ENCODE results near the gene RTTN.

The RTTN gene

DNA sequence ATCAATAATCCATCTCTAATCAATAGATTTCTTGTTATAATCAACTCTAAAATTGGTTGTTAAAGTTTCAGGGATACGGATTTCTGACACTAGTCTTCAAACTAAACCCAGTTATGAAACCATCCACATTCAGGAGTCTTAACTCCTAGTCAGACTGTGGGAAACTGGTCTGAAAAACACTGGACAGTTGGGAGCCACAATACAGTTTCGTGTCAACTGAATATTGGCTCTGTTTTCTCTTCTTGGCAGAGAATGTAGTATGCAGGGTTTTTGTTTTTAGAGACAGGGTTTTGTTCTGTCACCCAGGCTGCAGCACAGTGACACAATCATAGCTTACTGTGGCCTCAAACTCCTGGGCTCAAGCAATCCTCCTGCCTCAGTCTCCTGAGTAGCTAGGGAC, 123.1 kb downstream of the RTTN start:
- DNase-seq (ENCODE audit: low read depth in 2 of 2), result no peak

DNA sequence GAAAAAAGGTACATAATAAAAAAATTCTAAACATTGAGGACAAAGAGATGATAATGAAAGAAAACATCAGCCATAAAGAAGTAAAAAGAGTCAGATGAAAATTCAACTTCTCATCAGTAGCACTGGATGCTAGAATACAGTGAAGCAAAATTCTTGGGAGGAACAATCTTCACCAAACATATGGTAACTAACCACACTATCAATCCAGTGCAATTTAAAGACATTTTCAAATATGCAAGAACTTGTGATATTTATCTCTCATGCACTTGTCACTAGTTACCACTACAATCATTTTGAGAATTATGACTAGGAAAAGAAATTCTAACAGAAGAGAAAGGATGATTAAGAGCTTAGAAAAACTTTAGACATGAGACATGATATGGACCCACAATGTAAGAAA, 127.4 kb downstream of the RTTN start:
- DNase-seq (ENCODE audit: low read depth in 2 of 2), result no peak

DNA sequence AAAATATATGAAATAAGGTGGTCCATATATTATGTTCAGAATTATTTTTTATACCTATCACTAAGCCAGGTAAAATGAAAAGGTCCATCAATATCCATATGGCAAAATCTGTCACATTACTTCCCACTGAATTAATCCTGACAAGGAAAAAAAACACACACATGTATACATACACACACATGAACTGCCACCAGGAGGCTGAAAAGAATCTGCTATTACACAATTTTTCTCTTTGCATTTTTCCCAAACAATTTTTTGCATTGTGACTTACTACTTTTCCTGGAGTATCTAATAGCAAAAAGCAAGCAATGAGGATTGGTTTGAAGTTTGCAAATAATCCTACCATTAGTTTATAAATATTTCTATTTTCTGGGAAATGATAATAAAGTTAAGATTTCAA, 129.6 kb downstream of the RTTN start:
- no peak for DNase-seq (ENCODE audit: low read depth in 2 of 2)

DNA sequence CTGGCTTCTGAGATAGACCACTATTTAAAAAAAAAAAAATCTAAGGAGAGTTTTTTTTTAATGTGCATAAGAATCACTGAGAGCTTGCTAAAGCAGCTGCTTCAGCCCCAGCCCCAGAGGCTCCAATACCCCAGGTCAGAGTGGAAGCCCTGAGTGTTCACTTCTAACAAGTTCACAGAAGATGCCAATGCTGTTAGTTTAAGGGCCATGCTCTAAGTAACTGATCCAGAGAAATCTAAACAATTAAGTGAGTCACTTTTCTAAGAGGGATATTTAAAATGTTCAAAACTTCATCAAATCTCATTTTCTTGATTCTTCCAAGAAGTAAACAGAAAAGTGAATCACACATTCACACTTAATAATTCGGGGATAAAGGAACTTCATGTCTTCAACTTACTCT, 131.4 kb downstream of the RTTN start:
- DNase-seq (ENCODE audit: low read depth in 2 of 2), result no peak

DNA sequence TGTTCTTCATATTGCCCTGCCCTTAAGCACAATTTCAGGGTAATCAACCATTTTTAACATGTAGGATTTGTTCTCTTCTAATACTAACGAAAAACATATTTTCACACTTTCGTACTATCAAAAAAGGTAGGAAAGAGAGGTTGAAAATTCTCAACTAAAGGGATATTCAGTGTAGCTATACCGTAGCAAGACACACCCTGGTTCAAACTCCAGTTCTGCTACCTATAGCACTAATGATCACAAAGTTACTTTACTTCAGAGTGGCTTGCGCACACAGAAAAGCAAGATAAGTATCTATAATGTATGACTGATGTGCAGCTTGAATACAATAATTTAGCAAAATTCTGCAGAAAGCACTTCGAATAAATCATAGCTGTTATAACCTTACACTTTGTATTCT, 132.1 kb downstream of the RTTN start:
- DNase-seq (ENCODE audit: low read depth in 2 of 2), result no peak

DNA sequence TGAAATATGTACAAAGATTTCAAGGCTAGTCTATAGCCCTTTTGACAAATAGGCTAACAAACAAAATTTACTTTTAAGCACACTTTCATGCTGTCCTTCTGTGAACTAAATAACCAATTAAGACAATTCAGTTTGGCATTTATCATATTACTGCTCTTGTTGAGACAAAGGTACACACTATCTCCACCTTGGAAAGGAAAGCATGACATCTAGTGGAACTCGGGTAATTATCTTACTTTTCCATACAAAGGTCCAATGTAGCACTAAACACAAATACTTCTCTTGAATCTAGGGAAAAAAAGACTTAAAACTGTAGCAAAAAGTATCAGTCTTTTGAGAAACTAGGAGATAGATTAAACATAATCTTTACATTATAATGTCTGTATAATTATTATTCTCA, 132.8 kb downstream of the RTTN start:
- DNase-seq (ENCODE audit: low read depth in 2 of 2), result no peak

DNA sequence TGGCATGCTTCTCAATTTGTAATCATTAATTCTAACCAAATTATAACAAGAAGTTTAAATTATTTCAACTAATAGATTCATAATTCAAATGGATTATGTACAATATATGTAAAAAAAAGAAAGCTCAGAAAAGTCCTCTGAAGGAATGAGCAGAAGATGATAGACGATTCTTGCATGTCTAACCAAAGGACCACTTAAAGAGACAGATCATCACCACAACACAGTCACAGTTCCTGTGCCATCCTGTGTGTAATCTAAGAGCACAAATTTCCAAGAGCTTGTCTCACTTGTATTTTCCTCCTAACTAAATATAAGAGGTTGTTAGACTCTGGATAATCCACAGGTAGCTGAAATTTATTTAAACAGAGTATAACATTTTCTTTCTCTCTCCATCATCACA, 135.5 kb downstream of the RTTN start:
- DNase-seq (ENCODE audit: low read depth in 2 of 2), result no peak

DNA sequence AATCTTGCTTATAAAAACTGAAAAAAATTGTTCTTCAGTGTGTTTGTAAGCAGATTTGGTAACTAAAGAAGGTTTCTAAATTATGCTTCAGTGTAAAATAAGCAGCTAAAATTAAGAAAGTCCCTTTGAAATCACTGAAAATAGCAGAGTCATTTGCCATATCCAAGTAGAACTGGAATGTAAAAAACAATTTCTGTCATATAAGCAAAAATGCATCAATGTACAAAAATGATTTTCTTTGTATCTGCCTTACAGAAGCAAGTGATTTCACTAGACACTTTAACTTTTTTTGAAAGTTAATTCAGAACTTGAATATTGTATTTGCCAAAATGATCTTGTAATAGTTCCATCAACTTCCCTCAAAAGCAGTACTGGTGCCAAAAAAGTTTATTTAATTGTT, 136.1 kb downstream of the RTTN start:
- no peak for DNase-seq (ENCODE audit: low read depth in 2 of 2)

DNA sequence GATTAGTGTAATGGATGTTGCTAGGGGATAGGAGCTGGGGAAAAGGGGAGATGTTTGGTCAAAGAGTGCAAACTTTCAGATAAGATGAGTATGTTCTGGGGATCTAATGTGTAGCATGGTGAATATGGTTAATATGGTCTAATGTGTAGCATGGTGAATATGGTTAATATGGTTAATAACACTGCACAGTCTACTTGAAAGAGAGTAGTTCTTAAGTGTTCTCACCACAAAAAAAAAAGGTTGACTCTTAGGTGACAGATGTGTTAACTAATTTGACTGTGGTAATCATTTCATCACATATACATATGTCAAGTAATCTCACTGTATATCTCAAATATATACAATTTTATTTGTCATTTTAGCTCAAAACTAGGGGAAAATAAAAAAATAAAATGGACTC, 136.5 kb downstream of the RTTN start:
- DNase-seq (ENCODE audit: low read depth in 2 of 2), result no peak

DNA sequence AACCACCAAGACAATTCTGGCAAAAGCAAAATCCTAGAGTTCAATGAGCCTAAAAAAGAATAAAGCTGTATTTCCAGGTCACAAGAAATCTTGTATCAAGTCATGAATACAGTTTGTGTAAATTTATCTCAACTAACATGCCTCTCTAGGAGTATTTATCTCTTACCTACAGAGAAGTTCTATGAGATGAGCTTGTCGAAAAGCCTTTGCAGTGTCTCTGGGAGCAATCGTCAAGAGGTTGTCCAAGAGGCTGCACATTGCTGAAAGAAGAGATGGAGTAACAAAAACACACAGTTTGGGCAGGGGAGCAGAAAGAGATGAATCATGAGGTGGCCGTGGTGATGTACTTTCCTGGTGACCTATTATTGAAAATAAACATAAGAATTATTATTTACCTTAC, 145.8 kb downstream of the RTTN start:
- no peak for DNase-seq (ENCODE audit: low read depth in 2 of 2)

DNA sequence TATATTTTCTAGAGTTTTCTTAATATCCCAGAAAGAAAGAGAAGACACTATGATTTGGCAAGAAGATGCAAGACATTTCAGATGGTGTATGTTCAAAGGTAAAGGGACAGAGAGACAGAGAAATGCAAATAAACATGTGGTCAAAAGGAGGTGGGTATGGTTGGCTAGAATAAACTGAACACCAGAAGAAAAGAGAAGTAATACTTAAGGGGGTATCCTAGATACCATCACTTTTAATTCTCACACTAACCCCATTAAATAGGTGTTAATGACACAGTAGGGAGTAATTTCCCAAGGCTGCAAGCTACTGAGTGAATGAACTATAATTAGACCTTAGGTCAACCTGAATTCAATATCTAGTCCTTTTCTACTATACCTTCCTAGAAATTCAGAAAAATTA, 146.6 kb downstream of the RTTN start:
- no peak for DNase-seq (ENCODE audit: low read depth in 2 of 2)

DNA sequence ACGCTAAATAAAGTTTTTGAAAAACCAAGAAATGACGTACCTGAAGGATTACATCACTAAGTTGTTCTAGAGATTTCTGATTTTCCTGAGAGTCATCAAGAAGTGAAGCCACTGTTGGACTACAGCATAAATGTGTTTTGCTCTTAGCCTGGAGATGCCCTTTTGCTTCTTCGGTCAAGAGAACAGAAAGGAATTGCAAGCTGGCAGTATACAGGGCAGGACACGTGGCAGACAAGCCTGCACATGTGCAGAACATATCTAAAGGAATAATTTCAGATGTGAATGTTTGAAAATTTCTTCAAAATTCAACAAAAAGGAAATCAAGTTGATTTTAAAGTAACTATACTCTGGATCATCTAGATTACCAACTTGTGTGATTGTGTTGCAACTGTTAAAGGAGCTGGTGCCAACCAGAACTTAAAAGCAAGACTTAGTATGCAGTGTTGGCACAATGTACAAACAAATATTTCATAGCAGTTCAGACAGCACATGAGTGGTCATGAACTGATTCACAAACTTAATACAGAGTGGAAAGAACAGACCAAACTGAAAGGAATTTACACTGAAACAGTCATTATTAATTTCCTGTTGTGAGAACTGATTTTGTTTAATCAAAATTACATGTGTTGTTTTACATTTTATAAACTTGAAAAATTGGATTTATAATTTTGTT, 157.4 kb downstream of the RTTN start:
- DNase-seq (ENCODE audit: low read depth in 2 of 2), result no peak

DNA sequence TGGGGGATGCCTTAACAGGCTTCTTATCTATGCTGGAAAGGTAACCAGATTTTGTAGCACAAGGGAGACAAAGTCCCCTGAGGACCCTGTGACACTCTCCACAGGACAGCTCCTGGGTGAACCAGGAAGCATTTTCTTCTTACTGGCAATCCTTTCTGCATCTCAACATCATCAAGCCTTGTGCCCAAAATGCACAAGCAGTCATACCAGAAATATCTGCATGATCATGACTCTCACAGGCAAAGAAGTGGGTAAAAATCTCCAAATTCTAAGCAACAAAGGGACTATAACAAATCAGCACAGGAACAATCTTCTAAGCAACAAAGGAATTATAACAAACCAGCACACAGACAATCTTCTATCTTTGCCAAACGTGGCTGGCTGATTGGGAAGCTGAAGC, 158.7 kb downstream of the RTTN start:
- no peak for DNase-seq (ENCODE audit: low read depth in 2 of 2)

DNA sequence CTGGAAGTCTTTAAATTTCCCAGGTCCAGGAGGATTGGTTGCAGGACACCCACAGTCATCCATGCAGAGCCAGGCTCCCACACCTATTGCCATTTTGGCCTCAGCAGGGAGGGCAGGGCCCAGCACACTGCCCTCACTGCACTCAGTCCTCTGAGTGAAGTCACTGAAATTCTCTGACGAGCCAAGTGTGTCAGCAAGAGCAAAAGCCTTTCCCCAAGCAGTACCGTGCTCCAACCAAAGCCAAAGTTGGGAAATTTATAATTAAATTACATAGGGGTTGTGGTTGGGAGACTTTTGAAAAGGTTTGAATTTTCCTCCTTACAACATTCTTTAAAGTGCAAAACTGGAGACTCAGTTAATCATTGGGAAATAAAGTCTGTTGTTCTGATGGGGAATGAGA, 159.3 kb downstream of the RTTN start:
- no peak for DNase-seq (ENCODE audit: low read depth in 2 of 2)

DNA sequence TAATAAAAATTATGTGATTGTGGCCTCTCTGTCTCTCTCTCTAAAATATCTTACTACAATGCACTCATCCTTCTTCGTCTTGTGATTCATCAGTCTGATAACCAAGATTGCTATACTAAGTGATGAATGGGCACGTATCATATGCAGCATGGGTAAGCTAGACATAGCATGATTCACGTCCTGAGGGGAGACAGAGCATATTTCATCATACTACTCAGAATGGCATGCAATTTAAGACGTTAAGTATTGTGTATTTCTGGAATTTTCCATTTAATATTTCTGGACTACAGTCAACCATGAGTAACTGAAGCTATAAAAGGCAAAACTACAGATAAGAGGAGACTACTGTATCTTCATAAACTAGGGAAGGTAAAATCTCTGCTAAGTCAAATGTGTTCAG, 160.9 kb downstream of the RTTN start:
- DNase-seq (ENCODE audit: low read depth in 2 of 2), result no peak

DNA sequence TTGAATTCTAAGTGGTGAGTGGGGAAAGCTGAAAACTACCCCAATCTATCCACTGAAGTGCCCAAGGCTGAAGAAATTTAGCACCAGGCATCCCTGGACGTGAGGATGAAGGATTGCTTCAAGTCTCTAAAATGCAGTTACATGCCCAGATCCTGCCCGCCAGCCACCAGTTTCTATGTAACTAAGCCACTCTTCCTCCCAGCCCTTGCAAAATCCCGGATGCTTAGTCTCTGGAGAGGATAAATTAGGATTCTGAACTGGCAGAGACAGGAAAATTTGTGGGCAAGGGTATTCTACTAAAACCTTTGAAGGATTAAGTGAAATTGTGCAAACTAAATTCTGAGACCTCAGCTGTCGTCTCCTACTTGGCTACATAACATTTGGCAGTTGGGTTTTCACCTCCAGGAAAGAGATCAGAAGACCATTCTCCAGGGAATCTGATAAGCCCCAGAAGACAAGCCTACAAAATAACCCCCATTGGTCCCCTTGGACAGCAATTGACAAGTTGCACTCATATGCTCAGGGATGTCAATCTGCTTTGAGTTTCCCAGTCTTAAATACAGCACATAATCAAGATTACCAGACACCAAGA, 163.9 kb downstream of the RTTN start:
- no peak for DNase-seq (ENCODE audit: low read depth in 2 of 2)

DNA sequence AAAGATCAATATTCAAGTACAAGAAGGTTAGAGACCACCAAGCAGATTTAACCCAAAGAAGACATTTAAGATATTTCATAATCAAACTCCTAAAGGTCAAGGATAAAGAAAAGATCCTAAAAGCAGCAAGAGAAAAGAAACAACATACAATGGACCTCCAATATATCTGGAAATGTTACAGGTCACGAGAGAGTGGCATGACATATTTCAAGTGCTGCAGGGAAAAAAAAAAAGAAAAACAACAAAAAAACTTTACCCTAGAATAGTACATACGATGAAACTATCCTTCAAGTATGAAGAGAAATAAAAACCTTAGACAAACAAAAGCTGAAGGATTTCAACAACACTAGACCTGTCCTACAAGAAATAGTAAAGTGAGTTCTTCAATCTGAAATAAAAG, 166.3 kb downstream of the RTTN start:
- no peak for DNase-seq (ENCODE audit: low read depth in 2 of 2)

DNA sequence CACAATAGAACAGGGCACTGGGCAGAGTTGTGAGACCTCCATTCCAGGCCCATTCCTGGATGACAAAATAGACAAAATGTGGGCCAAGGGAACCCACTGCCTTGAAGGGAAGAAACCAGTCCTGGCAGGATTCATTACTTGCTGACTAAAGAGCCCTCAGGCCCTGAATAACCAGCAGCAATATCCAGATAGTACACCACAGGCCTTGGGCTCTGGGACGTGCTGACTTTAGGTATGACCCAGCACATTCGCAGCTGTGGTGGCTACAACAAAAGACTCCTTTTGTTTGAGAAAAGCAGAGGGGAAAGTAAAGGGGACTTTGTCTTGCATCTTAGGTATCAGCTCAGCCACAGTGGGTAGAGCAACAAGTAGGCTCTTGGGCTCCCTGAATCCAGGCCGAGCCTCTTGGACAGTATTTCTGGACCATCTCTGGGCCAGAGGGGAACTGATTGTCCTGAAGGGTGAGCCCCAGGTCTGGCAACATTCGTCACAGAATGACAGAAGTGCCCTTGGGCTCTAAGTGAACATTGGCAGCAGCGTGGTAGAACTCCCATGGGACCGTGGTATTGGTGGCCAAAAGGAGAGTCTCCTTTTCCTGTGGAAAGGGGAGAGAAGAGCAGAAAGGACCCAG, 167.9 kb downstream of the RTTN start:
- DNase-seq (ENCODE audit: low read depth in 2 of 2), result no peak

DNA sequence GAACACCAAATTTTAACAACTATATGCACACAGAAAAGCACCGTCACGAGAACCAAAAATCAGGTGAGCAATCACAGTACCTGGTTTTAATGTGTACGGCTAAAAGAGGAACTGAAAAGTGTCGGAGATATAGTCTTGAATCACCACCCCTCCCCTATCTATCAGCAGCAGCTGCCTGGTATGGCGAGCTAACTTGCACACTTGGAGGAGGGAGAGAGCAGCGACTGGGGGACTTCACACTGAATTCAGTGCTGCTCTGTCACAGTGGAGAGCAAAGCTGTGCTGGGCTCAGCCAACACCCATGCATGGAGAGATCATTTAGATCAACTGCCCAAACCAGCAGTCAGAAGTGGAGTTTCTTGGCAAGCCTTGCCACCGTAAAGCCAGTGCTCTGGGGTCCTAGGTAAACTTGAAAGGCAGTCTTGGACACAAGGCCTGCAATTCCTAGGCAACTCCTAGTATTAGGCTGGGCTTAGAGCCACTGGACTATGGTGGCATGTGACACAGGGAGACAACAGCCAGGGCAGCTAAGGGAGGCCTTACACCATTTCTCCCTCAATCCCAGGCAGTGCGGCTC, 168.6 kb downstream of the RTTN start:
- DNase-seq (ENCODE audit: low read depth in 2 of 2), result no peak

DNA sequence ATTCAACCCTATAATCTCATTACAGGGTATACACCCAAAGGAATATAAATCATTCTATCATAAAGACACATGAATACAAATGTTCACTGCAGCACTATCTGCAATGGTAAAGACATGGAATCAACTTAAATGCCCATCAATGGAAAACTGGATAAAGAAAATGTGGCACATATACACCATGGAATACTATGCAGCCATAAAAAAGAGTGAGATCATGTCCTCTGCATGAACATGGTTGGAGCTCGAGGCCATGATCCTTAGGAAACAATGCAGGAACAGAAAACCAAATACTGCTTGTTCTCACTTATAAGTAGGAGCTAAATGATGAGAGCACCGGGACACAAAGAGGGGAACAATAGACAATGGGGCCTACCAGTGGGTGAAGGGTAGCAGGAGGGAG, 169.3 kb downstream of the RTTN start:
- DNase-seq (ENCODE audit: low read depth in 2 of 2), result no peak

DNA sequence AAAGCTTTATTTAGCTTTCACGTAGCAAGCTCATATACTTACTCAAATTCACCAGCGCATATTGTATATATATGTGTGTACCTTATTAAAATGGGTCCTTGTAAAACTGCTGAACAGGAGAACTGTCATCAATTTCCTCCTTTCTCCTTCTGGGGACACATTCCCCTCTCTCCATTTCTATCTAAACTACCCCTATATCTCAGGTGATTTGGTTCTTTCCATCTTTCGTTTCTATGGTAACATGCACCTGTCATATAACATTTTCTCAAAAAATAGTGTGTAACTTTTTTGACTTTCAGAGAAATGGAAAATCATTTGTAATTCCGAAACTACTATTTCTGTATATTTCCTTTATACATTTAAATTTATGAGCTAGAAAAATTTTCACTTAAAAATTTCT, 174.3 kb downstream of the RTTN start:
- no peak for DNase-seq (ENCODE audit: low read depth in 2 of 2)

DNA sequence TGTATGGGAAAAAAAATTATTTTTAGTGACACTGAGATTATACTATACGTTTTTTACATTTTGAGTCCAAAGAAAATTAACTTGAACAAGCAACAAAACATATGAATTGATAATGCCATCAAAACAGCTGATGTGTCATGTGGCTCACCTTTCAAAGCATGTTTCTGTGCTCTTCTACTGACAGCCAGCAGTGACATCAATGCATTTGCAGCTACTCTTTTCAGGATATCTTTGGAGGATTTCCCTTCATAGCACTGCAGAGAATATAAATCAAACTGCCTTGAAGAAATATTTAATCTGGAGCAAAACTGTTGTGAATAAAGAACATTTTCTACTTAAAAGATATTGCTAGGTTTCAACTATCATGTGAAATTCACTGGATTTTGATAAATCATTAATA, 174.8 kb downstream of the RTTN start:
- DNase-seq (ENCODE audit: low read depth in 2 of 2), result no peak

DNA sequence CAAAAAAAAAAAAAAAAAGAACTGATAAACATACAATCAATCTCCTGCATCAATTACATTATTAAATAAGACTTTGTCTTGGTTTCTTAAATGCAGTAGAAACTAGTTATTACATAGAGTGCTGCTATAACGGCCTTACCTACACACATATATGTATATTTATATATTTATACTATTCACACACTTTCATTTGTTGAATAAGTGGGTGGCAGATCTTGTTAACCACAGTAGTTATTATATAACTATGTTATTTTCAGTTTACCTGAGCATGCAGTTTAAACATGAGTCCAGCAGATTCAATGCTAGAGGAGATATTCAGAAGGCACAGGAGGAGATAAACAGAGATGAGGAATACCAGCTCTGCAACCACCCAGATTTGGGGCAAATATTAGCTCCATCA, 176.3 kb downstream of the RTTN start:
- DNase-seq (ENCODE audit: low read depth in 2 of 2), result no peak
